ENCODE data around the gene CRIP3. TPM values are rescaled to one million over a fixed set of nuclear protein-coding genes. Genes with fewer than 3 reads are reported as not detected.

CRIP3 gene
- total RNA-seq, 3 donors from 2014 or later (not counting 1 experiment from before 2014, with no cell fraction given): 3.6 to 5.3 (median 4.3) TPM

DNA sequence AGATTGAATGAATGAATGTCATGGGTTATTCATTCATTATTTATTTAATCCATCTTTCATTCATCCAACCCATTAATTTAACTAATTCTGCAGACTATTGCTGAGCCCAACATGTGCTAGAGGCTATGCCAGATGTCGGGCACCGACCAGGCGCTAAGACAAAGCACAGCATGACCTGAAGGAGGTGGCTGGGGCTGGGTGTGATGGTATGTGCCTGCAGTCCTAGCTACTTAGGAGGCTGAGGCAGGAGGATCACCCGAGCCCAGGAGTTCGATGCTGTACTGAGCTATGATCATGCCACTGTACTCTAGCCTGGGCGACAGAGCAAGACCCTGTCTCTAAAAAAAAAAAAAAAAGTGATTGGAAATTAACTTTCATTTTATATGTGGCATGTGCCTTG, 16.3 kb downstream of the CRIP3 start:
- H3K27me3 ChIP-seq (ENCODE audit: control insufficient read depth, insufficient read depth, low read length): no peaks in the 10 kb centered on the region
- 96% methylated on average over 6 of the region's 6 CpGs for WGBS (ENCODE audit: insufficient coverage)
- no peak overlapping the region for H3K4me3 Mint-ChIP-seq
- no peak overlapping the region for H3K27ac Mint-ChIP-seq
- no peaks in the 10 kb centered on the region for H3K36me3 Mint-ChIP-seq
- H3K27me3 Mint-ChIP-seq (ENCODE audit: low read depth in 2 of 2): peaks cover 0 to 12% of the 10 kb centered on the region in 2 donors
- DNase-seq: no peak
- H3K9me3 Mint-ChIP-seq: no peaks in the 10 kb centered on the region
- H3K27ac ChIP-seq (ENCODE audit: low read length): no peak overlapping the region
- intact Hi-C loops (cut with micrococcal nuclease): no loop called here
- H3K9me3 ChIP-seq (ENCODE audit: control insufficient read depth, insufficient read depth, low read length): no peaks in the 10 kb centered on the region
- no peaks in the 10 kb centered on the region for H3K4me1 Mint-ChIP-seq
- ATAC-seq: no peak
- no peak for TF ChIP-seq CTCF (IDR thresholded peaks at IDR 0.05)
- H3K36me3 ChIP-seq (ENCODE audit: control insufficient read depth, insufficient read depth, low read length): no peaks in the 10 kb centered on the region
- H3K4me1 ChIP-seq (ENCODE audit: control insufficient read depth, insufficient read depth, low read length): no peaks in the 10 kb centered on the region
- no peak overlapping the region for H3K4me3 ChIP-seq (ENCODE audit: low read length)

DNA sequence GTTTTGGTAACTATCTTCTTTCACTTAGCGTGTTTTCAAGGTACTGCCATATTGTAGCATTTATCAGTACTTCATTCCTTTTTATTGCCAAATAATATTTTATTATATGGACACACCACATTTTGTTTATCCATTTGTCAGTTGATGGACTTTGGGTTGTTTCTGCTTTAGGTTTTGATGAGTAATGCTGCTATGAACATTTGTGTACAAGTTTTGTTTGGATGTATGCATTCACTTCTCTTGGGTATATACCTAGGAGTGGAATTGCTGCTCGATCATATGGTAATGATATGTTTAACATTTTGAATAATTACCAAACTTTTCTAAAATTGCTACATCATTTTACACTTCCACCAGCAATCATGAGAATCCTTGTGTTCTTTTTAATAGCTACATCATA, 16.9 kb downstream of the CRIP3 start:
- Mint-ChIP-seq H3K4me1 (no peaks in the 10 kb centered on the region), H3K9me3 (no peaks in the 10 kb centered on the region), H3K27me3 (ENCODE audit: low read depth in 2 of 2) (peaks cover 0 to 16% of the 10 kb centered on the region in 2 donors), H3K36me3 (no peaks in the 10 kb centered on the region), H3K27ac (no peak overlapping the region), H3K4me3 (no peak overlapping the region)
- WGBS (ENCODE audit: insufficient coverage): no CpG with 5 or more reads among the region's 2 CpGs
- no peaks in the 10 kb centered on the region for H3K36me3 ChIP-seq (ENCODE audit: control insufficient read depth, insufficient read depth, low read length)
- H3K4me1 ChIP-seq (ENCODE audit: control insufficient read depth, insufficient read depth, low read length): no peaks in the 10 kb centered on the region
- no peak overlapping the region for H3K4me3 ChIP-seq (ENCODE audit: low read length)
- ATAC-seq: no peak
- H3K9me3 ChIP-seq (ENCODE audit: control insufficient read depth, insufficient read depth, low read length): no peaks in the 10 kb centered on the region
- no peak for DNase-seq
- TF ChIP-seq CTCF (IDR thresholded peaks at IDR 0.05): no peak
- H3K27ac ChIP-seq (ENCODE audit: low read length): no peak overlapping the region
- intact Hi-C loops (cut with micrococcal nuclease): no loop called here
- no peaks in the 10 kb centered on the region for H3K27me3 ChIP-seq (ENCODE audit: control insufficient read depth, insufficient read depth, low read length)

DNA sequence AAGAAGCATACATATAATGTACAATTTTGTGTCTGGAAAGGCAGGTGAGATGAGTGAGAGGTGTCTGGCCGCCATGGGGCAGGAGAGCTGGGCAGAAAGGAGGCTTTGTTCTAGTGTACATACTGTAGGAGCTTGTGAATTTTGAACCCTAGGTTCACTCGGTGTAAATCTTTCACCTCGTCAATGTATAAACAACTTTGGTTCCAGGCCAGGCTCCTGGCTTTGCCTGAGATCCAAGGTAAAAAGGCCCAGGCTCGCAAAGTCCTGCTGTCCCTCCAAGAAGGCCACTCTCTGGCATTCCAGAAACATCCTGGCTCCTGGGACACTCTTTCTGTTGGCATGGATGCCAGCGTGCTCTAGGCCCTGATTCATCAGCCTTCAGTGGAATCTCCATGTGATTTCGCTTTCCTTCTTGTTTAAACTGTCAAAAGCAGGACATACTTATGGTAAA, 17.7 kb downstream of the CRIP3 start:
- no peak overlapping the region for H3K27ac ChIP-seq (ENCODE audit: low read length)
- no peaks in the 10 kb centered on the region for H3K36me3 ChIP-seq (ENCODE audit: control insufficient read depth, insufficient read depth, low read length)
- WGBS (ENCODE audit: insufficient coverage): 92% methylated on average over 6 of the region's 6 CpGs
- H3K4me1 Mint-ChIP-seq: no peaks in the 10 kb centered on the region
- no peaks in the 10 kb centered on the region for H3K9me3 ChIP-seq (ENCODE audit: control insufficient read depth, insufficient read depth, low read length)
- no peaks in the 10 kb centered on the region for H3K4me1 ChIP-seq (ENCODE audit: control insufficient read depth, insufficient read depth, low read length)
- H3K4me3 ChIP-seq (ENCODE audit: low read length): no peak overlapping the region
- H3K27ac Mint-ChIP-seq: no peak overlapping the region
- peaks cover 2% of the 10 kb centered on the region for H3K27me3 ChIP-seq (ENCODE audit: control insufficient read depth, insufficient read depth, low read length)
- intact Hi-C loops (cut with micrococcal nuclease): no loop called here
- ATAC-seq (no peak), DNase-seq (no peak)
- H3K9me3 Mint-ChIP-seq: no peaks in the 10 kb centered on the region
- no peak for TF ChIP-seq CTCF (IDR thresholded peaks at IDR 0.05)
- H3K27me3 Mint-ChIP-seq (ENCODE audit: low read depth in 2 of 2): peaks cover 0 to 15% of the 10 kb centered on the region in 2 donors
- no peaks in the 10 kb centered on the region for H3K36me3 Mint-ChIP-seq
- no peak overlapping the region for H3K4me3 Mint-ChIP-seq

DNA sequence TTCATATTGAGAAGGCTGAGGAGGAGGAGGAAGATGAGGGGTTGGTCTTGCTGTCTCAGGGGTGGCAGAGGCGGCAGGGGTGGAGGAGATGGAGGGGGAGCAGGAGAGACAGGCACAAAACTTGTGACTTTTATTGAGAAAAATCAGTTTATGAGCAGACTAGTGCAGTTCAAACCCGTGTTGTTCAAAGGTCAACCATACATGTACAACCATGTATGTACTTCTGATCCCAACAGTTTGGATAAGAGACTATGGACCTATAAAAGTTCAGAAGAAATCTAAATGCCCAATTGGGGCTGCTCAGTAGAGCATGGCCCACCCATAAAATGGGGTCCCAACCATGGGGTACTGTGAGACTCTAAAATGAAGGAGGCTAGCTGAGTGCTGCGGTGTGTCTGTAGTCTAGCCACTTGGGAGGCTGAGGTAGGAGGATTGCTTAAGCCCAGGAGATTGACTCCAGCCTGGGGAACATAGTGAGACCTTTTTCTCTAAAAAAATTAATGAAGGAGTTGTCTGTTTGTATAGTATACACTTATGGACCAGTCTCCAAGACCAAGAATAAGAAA, 18.2 kb downstream of the CRIP3 start:
- Mint-ChIP-seq H3K4me3 (no peak overlapping the region), H3K9me3 (no peaks in the 10 kb centered on the region), H3K36me3 (no peaks in the 10 kb centered on the region), H3K4me1 (no peaks in the 10 kb centered on the region), H3K27me3 (ENCODE audit: low read depth in 2 of 2) (peaks cover 0 to 20% of the 10 kb centered on the region in 2 donors), H3K27ac (no peak overlapping the region)
- no peak for ATAC-seq
- H3K9me3 ChIP-seq (ENCODE audit: control insufficient read depth, insufficient read depth, low read length): no peaks in the 10 kb centered on the region
- no peak for DNase-seq
- intact Hi-C loops (cut with micrococcal nuclease): no loop called here
- 80% methylated on average over 3 of the region's 3 CpGs for WGBS (ENCODE audit: insufficient coverage)
- H3K4me1 ChIP-seq (ENCODE audit: control insufficient read depth, insufficient read depth, low read length): no peaks in the 10 kb centered on the region
- H3K36me3 ChIP-seq (ENCODE audit: control insufficient read depth, insufficient read depth, low read length): no peaks in the 10 kb centered on the region
- no peak overlapping the region for H3K4me3 ChIP-seq (ENCODE audit: low read length)
- no peak for TF ChIP-seq CTCF (IDR thresholded peaks at IDR 0.05)
- H3K27ac ChIP-seq (ENCODE audit: low read length): no peak overlapping the region
- peaks cover 3% of the 10 kb centered on the region for H3K27me3 ChIP-seq (ENCODE audit: control insufficient read depth, insufficient read depth, low read length)
